ENCODE data around the gene ADGRV1.

DNA sequence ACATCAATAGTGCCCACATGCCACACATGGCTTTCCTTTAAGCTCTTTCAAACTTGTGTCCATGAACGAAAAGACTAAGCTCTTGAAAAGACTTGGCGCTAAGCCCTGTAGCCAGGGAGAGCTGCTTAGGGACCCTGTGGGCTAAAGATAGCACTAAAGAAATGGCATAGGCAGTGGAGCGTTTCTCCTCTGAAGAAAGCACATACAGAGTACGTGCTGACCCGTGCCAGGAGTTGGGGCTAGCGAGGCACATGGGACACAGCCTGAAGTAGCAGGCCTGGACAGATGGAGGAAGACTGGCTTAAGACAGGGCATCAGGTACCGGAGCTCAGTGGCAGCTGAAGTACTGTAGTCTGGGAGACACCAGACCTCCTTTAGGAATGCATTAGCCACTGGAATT, 39.7 kb downstream of the ADGRV1 start:
- TF ChIP-seq, protein P1, sequence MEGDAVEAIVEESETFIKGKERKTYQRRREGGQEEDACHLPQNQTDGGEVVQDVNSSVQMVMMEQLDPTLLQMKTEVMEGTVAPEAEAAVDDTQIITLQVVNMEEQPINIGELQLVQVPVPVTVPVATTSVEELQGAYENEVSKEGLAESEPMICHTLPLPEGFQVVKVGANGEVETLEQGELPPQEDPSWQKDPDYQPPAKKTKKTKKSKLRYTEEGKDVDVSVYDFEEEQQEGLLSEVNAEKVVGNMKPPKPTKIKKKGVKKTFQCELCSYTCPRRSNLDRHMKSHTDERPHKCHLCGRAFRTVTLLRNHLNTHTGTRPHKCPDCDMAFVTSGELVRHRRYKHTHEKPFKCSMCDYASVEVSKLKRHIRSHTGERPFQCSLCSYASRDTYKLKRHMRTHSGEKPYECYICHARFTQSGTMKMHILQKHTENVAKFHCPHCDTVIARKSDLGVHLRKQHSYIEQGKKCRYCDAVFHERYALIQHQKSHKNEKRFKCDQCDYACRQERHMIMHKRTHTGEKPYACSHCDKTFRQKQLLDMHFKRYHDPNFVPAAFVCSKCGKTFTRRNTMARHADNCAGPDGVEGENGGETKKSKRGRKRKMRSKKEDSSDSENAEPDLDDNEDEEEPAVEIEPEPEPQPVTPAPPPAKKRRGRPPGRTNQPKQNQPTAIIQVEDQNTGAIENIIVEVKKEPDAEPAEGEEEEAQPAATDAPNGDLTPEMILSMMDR (IDR thresholded peaks at IDR 0.05) = no peak
- TF ChIP-seq POLR2AphosphoS5 (IDR thresholded peaks at IDR 0.05) = no peak

Data from prostate gland (tissue), 2 donors.